Epithelial cell of prostate (primary cell): ENCODE measurements around the gene STIMATE.

Source experiments
- DNase-seq: peaks from one replicate; pipeline ENCODE4 v3.0.0-alpha.2; 2011; ENCODE audit warnings: low read depth, low spot score
- H3K27ac ChIP-seq: fragments of 450-650 bp; 2 replicates; pipeline ENCODE4 v1.5.1; 2017; ENCODE audit warnings: mild to moderate bottlenecking

STIMATE gene

GRCh38 chr3:52827441-52827840, 69.9 kb downstream of the STIMATE start:
- H3K27ac ChIP-seq = no peak overlapping the region
- DNase-seq = no peak

DNA sequence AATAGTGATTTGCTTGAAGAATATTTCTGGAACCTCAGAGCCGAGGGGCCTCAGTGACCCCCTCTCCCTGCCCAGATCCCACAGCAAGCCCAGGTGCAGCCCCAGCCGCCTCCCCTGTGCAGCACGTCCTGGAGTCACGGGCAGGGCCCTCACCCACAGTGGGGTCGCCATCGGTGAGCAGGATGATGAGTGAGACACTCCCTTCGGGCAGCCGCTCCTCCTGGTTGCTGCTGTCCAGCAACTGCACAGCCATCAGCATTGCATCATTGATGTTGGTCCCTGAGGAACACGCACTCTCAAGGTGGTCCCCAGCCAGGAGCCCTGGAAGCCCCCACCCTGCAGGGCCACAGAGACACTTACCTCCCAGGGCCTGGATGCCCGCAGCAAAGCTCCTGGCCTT, 73.3 kb downstream of the STIMATE start:
- DNase-seq = no peak
- no peak overlapping the region for H3K27ac ChIP-seq

GRCh38 chr3:52822363-52822762, 75.0 kb downstream of the STIMATE start:
- no peak for DNase-seq

GRCh38 chr3:52820736-52821135, 76.6 kb downstream of the STIMATE start:
- no peak overlapping the region for H3K27ac ChIP-seq
- DNase-seq = no peak

More at GRCh38 chr3:52822363-52822762, 75.0 kb downstream of the STIMATE start:
- H3K27ac ChIP-seq = no peak overlapping the region

- no peak for DNase-seq
Measured at GRCh38 chr3:52819936-52820335, 77.4 kb downstream of the STIMATE start.

DNA sequence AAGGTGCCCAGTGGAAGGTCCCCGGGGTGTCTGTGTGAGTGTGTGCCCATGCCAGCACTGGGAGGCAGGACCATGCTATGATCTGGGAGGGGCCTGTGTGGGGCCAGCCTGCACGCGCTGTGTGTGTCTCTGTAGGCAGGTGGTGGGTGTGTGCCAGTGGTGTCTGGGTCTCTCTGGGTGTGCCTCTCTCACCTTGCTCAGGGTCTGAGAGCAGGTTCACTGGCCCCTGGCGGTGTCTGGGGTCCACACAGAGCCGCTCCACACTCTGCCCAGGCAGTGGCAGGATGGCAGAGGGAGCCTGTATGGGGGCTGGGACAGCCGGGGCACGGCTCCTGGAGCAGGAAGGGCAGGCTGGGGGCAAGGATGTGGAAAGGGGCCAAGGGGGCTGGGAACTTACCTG, 79.5 kb downstream of the STIMATE start:
- DNase-seq = no peak
- no peak overlapping the region for H3K27ac ChIP-seq

More at GRCh38 chr3:52819936-52820335, 77.4 kb downstream of the STIMATE start:
- no peak overlapping the region for H3K27ac ChIP-seq

DNA sequence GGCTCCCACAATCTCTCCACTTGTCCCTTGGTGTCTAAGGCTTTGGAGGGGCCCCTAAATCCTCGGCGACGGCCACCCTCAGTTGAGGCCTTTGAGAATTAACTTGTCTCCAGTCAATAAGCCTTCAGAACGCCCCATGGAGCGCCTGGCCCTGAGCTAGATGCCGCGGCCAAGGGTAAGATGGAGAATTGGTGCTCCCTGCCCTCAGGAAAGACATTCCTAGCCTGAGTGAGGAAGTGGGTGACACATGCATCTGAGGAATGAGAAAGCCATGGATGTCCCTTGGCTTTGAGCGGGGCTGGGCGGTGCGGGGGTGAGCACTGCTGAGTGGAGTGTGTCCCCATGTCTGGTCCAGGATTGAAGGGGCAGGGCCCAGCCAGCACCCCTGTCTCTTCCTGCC, 80.1 kb downstream of the STIMATE start:
- no peak for DNase-seq
- no peak overlapping the region for H3K27ac ChIP-seq

DNA sequence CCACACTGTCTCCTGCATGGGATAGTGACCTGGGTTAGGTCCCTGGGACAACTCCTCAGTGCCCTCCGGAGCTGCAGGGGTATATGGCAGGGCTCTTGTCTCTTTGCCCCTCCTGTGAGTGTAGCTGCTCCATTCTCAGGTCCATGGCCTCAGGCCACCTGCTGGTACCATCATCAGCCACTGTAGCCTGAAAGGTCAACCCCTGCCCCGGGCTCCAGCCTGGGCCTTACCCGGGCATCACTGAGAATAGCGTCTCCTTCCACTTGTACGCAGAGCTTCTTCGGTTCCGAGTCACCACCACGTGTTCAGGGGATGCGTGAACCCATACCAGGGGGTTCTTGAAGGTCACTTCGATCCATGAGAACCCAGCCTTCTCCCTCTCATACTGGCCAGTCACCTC, 80.7 kb downstream of the STIMATE start:
- H3K27ac ChIP-seq = no peak overlapping the region
- DNase-seq = no peak

DNA sequence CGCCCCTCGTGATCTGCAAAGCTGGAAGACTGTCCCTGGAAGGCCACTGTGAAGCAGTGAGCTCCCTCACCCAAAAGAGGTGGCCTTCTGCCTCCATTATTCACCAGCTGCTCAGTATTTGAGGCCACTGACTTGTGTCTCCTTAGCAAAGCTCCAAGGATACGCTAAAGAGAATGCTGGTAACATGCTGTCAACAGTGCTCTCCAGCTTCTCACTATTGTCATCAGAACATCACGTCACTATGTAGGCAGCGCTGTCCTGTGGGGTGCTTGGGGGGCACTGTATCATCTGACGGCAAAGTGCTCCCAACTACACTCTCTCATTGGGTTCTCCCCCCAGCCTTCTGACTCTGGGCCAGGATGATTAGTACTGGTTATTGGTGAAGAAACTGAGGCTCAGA, 81.1 kb downstream of the STIMATE start:
- no peak overlapping the region for H3K27ac ChIP-seq
- no peak for DNase-seq

DNA sequence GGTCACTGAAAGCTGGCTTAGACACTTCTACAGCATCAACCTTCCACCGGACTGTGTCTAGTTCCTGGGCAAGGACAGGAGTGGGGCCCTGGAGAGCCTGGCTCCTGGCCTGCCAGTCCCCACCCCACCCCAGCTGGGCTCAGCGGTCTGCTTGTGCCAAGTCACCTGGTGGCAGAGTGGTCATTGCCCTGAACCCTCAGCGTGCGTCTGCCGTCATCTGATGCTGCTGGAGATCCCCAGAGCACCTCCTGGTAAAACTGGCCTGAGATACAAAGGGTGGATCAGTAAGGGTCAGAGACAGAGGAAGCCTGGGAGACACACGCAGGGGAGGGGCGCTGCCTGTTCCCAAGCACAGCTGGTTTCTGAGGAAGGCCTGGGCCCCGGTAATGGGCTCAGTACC, 83.5 kb downstream of the STIMATE start:
- H3K27ac ChIP-seq = no peak overlapping the region
- no peak for DNase-seq

GRCh38 chr3:52811452-52812011, 85.8 kb downstream of the STIMATE start:
- DNase-seq = no peak
- H3K27ac ChIP-seq = no peak overlapping the region

GRCh38 chr3:52810923-52811322, 86.4 kb downstream of the STIMATE start:
- no peak overlapping the region for H3K27ac ChIP-seq
- no peak for DNase-seq

- H3K27ac ChIP-seq = no peak overlapping the region
- DNase-seq = no peak
Measured at GRCh38 chr3:52809662-52810377, 87.5 kb downstream of the STIMATE start.

DNA sequence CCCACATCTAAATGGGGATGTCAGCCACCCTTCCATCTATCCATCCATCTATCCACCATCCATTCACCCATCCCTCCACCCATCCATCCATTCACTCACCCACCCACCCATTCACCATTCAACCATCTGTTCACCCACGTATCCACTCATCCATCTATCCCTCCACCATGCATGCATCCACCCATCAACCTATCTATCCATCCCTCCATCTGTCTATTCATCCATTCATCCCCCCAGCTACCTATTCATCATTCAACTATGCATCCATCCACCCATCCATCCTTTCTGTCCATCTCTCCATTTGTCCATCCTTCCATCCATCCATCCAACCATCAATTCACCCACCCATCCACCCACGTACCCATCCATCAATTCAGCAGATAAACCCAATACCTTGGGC, 88.2 kb downstream of the STIMATE start:
- H3K27ac ChIP-seq = no peak overlapping the region

DNA sequence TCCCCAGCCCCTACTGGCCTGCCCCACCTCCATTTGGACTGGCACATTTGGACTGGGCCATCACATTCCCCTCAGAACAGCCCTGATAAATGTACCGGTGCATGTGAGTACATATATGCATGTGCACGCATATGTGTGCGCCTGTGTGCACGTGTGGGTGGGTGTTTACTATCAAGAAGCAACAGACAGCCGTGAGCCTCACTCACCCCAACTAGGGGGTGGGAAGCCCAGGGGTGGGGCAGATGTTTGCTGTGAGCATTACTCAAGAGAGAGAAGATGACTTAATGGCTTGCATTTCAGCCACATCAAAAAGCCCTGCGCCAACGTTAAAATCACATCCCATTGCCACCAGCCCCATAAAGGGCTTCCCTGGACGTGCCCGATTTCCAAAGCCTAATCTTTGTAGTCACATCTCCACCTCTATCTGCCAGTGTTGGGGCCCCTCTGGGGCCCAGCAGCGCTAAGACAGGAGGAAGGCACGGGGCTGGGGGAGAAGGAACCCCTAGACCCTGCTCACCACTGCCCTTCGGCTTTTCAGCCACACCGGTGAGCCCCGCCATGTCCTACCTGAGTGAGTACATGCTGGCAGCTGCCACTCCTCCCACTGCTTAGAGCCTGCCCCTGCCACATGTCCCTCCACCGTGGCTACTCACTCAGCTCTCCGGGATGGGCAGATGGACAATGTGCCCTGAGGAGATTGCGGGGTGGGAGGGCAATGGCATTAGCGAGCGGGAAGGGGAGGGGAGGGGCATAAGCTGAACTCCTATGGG, 91.9 kb downstream of the STIMATE start:
- H3K27ac ChIP-seq = no peak overlapping the region
- DNase-seq = no peak

More for the DNA sequence above, 88.2 kb downstream of the STIMATE start:
- DNase-seq = no peak

DNA sequence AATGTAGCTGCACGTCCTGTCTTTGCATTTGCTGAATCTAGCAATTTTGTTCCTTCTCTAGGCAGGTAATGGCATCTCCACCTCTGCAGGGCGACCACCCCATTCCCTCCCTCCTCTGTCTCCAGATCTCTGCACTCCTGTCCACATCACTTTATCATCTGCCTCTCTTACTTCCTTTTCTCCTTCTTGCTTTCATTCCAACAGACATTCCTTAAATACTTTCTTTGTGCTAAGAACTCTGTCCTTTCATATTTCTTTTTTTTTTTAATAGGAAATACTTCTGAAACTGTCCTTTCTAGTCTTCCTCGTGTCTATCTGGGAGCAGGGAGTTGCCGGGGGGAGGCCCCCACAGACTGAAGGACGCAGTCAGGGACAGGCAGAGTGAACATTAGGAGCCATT, 95.5 kb downstream of the STIMATE start:
- no peak for DNase-seq
- no peak overlapping the region for H3K27ac ChIP-seq

DNA sequence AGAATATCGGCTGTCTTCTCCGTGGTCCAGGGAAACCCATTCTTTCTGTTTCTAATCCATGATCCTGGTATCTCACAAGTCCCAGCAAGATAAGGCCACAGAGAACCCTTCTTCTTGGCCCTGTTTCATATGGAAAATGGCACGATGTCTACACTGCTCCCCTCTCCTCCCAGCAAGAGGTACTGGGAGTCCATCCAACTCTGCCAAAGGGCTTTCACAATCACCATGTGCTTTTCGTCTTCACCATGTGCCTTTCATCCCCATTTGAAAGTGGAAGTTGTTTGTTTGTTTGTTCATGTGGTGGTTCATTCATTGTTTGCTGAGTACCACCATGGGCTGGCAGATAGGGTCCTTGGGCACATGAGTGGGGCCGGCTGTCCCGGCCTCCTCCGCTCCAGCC, 97.3 kb downstream of the STIMATE start:
- no peak for DNase-seq
- no peak overlapping the region for H3K27ac ChIP-seq

GRCh38 chr3:52798978-52799476, 98.3 kb downstream of the STIMATE start:
- no peak overlapping the region for H3K27ac ChIP-seq
- peak; percentile 26 for DNase-seq

GRCh38 chr3:52798376-52798977, 98.9 kb downstream of the STIMATE start:
- H3K27ac ChIP-seq = no peak overlapping the region
- DNase-seq = no peak

- DNase-seq = no peak
- no peak overlapping the region for H3K27ac ChIP-seq
Measured at GRCh38 chr3:52796411-52796810, 100.9 kb downstream of the STIMATE start.
